PC-3 (cell line): ENCODE results near the gene DNAJB1. TPM values are rescaled to one million over a fixed set of nuclear protein-coding genes. Genes with fewer than 3 reads are reported as not detected.

Experiments
- ATAC-seq: fragments of 200-7000 bp; cut with Tn5 transposase; 2 replicates; pipeline ENCODE4 v1.9.1; 2020; ENCODE audit warnings: mild to moderate bottlenecking, moderate library complexity
- BruUV-seq: library from RNA; stranded (reverse); fragments of 400-500 nt; replicated peaks from 2 replicates; lab custom pipeline; 2021; lab: Mats Ljungman, UMichigan
- CTCF ChIA-PET: fragments of 300-600 bp; sonication (Branson Sonifier 250); formaldehyde crosslinking; loops from one replicate; lab custom pipeline; 2022; ENCODE audit warnings: antibody characterized with exemption; lab: Charles Lee
- POLR2A ChIA-PET: fragments of 300-600 bp; sonication (Branson Sonifier 250); formaldehyde crosslinking; loops from one replicate; lab custom pipeline; 2022; ENCODE audit warnings: antibody characterized with exemption; ENCODE audit not compliant: unreplicated experiment; lab: Charles Lee
- DNase-seq: peaks from one replicate; pipeline ENCODE4 v3.0.0-alpha.2; 2015
- H2AFZ ChIP-seq: fragments of 300-600 bp; sonication (generic); 2 replicates; pipeline ENCODE4 v1.6.0; 2016; ENCODE audit warnings: antibody characterized with exemption, low read length
- H3F3A ChIP-seq: fragments of 300-600 bp; sonication (generic); one replicate; pipeline ENCODE4 v1.6.0; 2017; ENCODE audit warnings: antibody characterized with exemption, low read length, control low read depth, mild to moderate bottlenecking; ENCODE audit not compliant: unreplicated experiment
- H3K27ac ChIP-seq: fragments of 300-600 bp; sonication (generic); 2 replicates; pipeline ENCODE4 v1.5.1; 2016; ENCODE audit warnings: mild to moderate bottlenecking, low read length
- H3K27me3 ChIP-seq: fragments of 300-600 bp; sonication (generic); 2 replicates; pipeline ENCODE4 v1.6.1; 2016; ENCODE audit warnings: low read length, mixed read lengths
- H3K36me3 ChIP-seq: fragments of 300-600 bp; sonication (generic); 2 replicates; pipeline ENCODE4 v1.6.1; 2016; ENCODE audit warnings: low read depth, mixed run types, low read length, mixed read lengths
- H3K4me1 ChIP-seq: fragments of 300-600 bp; sonication (generic); 2 replicates; pipeline ENCODE4 v1.5.1; 2016; ENCODE audit warnings: low read length; ENCODE audit not compliant: insufficient read depth
- H3K4me2 ChIP-seq: fragments of 300-600 bp; sonication (generic); 2 replicates; pipeline ENCODE4 v1.6.0; 2016; ENCODE audit warnings: low read length
- H3K4me3 ChIP-seq: fragments of 300-600 bp; sonication (generic); 2 replicates; pipeline ENCODE4 v1.5.1; 2016; ENCODE audit warnings: mild to moderate bottlenecking, low read length, mixed read lengths
- H3K79me2 ChIP-seq: fragments of 300-600 bp; sonication (generic); 2 replicates; pipeline ENCODE4 v1.6.1; 2017; ENCODE audit warnings: low read length, mixed read lengths
- H3K9ac ChIP-seq: fragments of 300-600 bp; sonication (generic); 2 replicates; pipeline ENCODE4 v1.6.0; 2016; ENCODE audit warnings: mild to moderate bottlenecking, low read length
- H3K9me2 ChIP-seq: fragments of 300-600 bp; sonication (generic); replicated peaks from 2 replicates; pipeline ENCODE4 v1.6.1; 2016; ENCODE audit warnings: mixed run types, low read length, mixed read lengths
- H3K9me3 ChIP-seq: fragments of 300-600 bp; sonication (generic); 2 replicates; pipeline ENCODE4 v1.6.1; 2016; ENCODE audit warnings: low read length, mixed read lengths
- H4K20me1 ChIP-seq: fragments of 300-600 bp; sonication (generic); 2 replicates; pipeline ENCODE4 v1.6.1; 2016; ENCODE audit warnings: low read length, mixed read lengths
- CTCF ChIP-seq: fragments of 300-600 bp; sonication (generic); conservative IDR thresholded peaks from 2 replicates; pipeline ENCODE4 v1.5.1; 2017; ENCODE audit warnings: antibody characterized with exemption, low read depth, mild to moderate bottlenecking, low read length
- EZH2 ChIP-seq: fragments of 300-600 bp; sonication (generic); IDR thresholded peaks from one replicate; pipeline ENCODE4 v1.6.1; 2017; ENCODE audit warnings: antibody characterized with exemption, mild to moderate bottlenecking, low read length; ENCODE audit not compliant: unreplicated experiment
- EZH2phosphoT487 ChIP-seq: fragments of 300-600 bp; sonication (generic); IDR thresholded peaks from 2 replicates; pipeline ENCODE4 v1.6.1; 2018; ENCODE audit warnings: mild to moderate bottlenecking, antibody characterized with exemption, low read length, borderline replicate concordance
- intact Hi-C: fragments of 100-400 bp; cut with micrococcal nuclease; formaldehyde crosslinking; loops from 2 replicates; pipeline ENCODE4 v1.9.0; 2023
- total RNA-seq: library from RNA; depleted of rRNA; stranded (reverse); fragments of >200 nt; gene quantifications from 2 replicates; pipeline ENCODE4 v1.2.3, GENCODE V29; 2014

DNAJB1 gene
- total RNA-seq, 1 experiment from 2014 or later: 167 TPM

DNA sequence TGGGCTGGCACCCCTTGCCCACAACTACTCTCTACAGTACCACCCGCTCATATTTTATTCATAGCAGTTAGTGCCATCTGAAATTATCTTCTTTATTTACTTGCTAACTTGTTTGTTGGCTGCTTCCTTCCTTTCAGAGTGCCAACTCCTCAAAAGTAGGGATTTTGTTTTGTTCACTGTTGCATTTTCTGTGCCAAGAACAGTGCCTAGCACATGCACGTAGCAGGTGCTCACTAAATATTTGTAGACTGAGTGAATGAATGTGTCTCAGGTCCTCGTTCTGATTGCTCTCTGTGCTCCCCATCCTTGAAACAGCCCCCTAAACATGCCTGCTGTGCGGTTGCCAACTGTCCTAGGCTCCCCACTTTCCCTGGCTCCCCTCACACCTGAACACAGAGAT, 23.8 kb downstream of the DNAJB1 start:
- Histone ChIP-seq H3K9me3 (no peaks in the 10 kb centered on the region), H3F3A (peaks cover 5% of the 10 kb centered on the region), H3K27ac (peak overlapping the region; percentile 81), H3K9me2 (no peaks in the 10 kb centered on the region), H3K4me2 (peak overlapping the region; percentile 97), H3K27me3 (no peaks in the 10 kb centered on the region), H2AFZ (peak overlapping the region; percentile 8; the same call in 1 of the 2 replicates), H4K20me1 (peaks cover 18% of the 10 kb centered on the region), H3K9ac (peak overlapping the region; percentile 85), H3K79me2 (peaks cover 50% of the 10 kb centered on the region), H3K4me1 (peaks cover 24% of the 10 kb centered on the region), H3K4me3 (peak overlapping the region; percentile 93), H3K36me3 (peaks cover 19% of the 10 kb centered on the region; the same call in 1 of the 2 replicates)
- no peak for DNase-seq
- intact Hi-C loops: no loop called here
- TSS peak; percentile 53 for BruUV-seq
- ATAC-seq: no peak
- POLR2A ChIA-PET: no interaction called here
- CTCF ChIA-PET: interaction anchor here (0.6 to 0.9 kb wide), 2 partner anchors 12 to 24 kb away, joined by 3 to 5 read pairs; partner anchors contain the start of gene DNAJB1
- TF ChIP-seq EZH2 (no peak), CTCF (no peak), EZH2phosphoT487 (no peak)

DNA sequence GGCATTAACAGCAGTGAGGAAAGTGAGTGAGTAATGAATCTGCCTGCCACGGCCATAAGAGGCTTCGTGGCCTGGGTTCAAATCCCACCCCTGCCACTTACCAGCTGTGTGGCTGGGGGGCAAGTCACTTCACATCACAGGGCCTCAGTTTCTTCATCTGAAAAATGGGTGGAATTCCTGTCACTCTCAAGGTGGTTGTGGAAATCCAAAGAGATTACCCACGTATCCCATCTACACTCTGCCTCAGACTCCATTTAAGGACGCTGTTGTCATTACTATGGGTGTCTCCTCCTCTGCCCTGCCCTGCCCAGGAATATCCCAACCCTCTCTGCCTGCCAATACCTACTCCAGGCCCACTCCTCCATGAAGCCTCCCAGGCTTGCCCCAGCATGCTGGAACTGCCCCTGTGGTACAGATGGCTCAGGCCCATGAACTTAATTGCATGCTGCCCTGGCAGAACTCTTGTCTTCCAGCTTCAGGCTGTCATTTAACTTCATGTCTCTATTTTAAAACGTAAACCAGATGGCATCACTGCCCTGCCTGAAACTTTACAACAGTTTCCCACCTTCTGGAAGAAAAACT, 25.4 kb downstream of the DNAJB1 start:
- Histone ChIP-seq H3K27me3 (no peaks in the 10 kb centered on the region), H3K9me2 (no peaks in the 10 kb centered on the region), H3K79me2 (peaks cover 63% of the 10 kb centered on the region), H4K20me1 (peaks cover 18% of the 10 kb centered on the region), H3K4me2 (no peak overlapping the region), H3K9ac (no peak overlapping the region), H3K4me1 (peaks cover 24% of the 10 kb centered on the region), H3F3A (peaks cover 5% of the 10 kb centered on the region), H3K27ac (no peak overlapping the region), H2AFZ (no peak overlapping the region), H3K9me3 (no peaks in the 10 kb centered on the region), H3K36me3 (peaks cover 32% of the 10 kb centered on the region), H3K4me3 (no peak overlapping the region)
- CTCF ChIA-PET: no interaction called here
- no peak for TF ChIP-seq EZH2phosphoT487
- TF ChIP-seq CTCF: no peak
- no peak for TF ChIP-seq EZH2
- no peak for ATAC-seq
- POLR2A ChIA-PET: no interaction called here
- no peak for DNase-seq
- intact Hi-C loops: no loop called here
- BruUV-seq: no TSS peak
